Neural progenitor cell (in vitro differentiated cells): ENCODE data around the gene ITPR2.

Experiments
- CTCF ChIP-seq: fragments of 200-600 bp; sonication (generic); IDR thresholded peaks from 2 replicates; pipeline ENCODE4 v1.5.1; 2017; ENCODE audit warnings: antibody characterized with exemption, mild to moderate bottlenecking
- EZH2 ChIP-seq: fragments of 200-600 bp; sonication (generic); IDR thresholded peaks from 2 replicates; pipeline ENCODE4 v1.6.1; 2017; ENCODE audit warnings: antibody characterized with exemption, mild to moderate bottlenecking, moderate library complexity

- TF ChIP-seq CTCF (no peak), EZH2 (no peak)
These were observed 365.6 kb downstream of the ITPR2 start for GRCh38 chr12:26467351-26467750.
